ENCODE measurements around the gene SIGLEC15.

GRCh38 chr18:45817543-45817942, 7.9 kb upstream of the SIGLEC15 start:
- TF ChIP-seq CTCF (IDR thresholded peaks at IDR 0.05) (no peak), POLR2A (IDR thresholded peaks at IDR 0.05) (no peak)
